Panc1 (cell line): ENCODE measurements around the gene NDUFAF4. TPM values are rescaled to one million over a fixed set of nuclear protein-coding genes. Genes with fewer than 3 reads are reported as not detected.
"Not testable (repeated sequence)": the region's sequence is repeated elsewhere in the genome, so short reads cannot be mapped to it uniquely, and the experiment has no call there.

Experiments
- ATAC-seq: fragments of 200-7000 bp; cut with Tn5 transposase; 2 replicates; pipeline ENCODE4 v1.9.1; 2020; ENCODE audit warnings: mild to moderate bottlenecking, moderate library complexity
- BruUV-seq: library from RNA; stranded (reverse); fragments of 400-500 nt; replicated peaks from 2 replicates; lab custom pipeline; 2021; lab: Mats Ljungman, UMichigan
- CTCF ChIA-PET: fragments of 300-600 bp; sonication (Branson Sonifier 250); formaldehyde crosslinking; loops from one replicate; lab custom pipeline; 2022; ENCODE audit warnings: antibody characterized with exemption; lab: Charles Lee
- POLR2A ChIA-PET: fragments of 300-600 bp; sonication (Branson Sonifier 250); formaldehyde crosslinking; loops from one replicate; lab custom pipeline; 2022; ENCODE audit warnings: antibody characterized with exemption; lab: Charles Lee
- DNase-seq: peaks from one replicate; pipeline ENCODE4 v3.0.0-alpha.2; 2010; ENCODE audit warnings: low read depth, low spot score
- H3K27ac ChIP-seq: 2 replicates; pipeline ENCODE4 v1.5.1; 2011; ENCODE audit warnings: mild to moderate bottlenecking, low read length, inconsistent platforms
- H3K27me3 ChIP-seq: fragments of 200-500 bp; sonication (Bioruptor generic); 2 replicates; pipeline ENCODE4 v1.6.0; 2014; ENCODE audit warnings: low read length, inconsistent platforms; ENCODE audit not compliant: control insufficient read depth, insufficient read depth
- H3K36me3 ChIP-seq: fragments of 200-500 bp; sonication (Bioruptor generic); 2 replicates; pipeline ENCODE4 v1.5.1; 2014; ENCODE audit warnings: inconsistent platforms, mild to moderate bottlenecking, low read length, moderate library complexity; ENCODE audit not compliant: control insufficient read depth, insufficient read depth
- H3K4me1 ChIP-seq: 2 replicates; pipeline ENCODE4 v1.5.1; 2011; ENCODE audit warnings: inconsistent platforms, mild to moderate bottlenecking, low read length, moderate library complexity; ENCODE audit not compliant: control insufficient read depth, insufficient read depth
- H3K4me3 ChIP-seq, 2 experiments: 2 replicates each; pipeline ENCODE4 v1.5.1; 2011 to 2012; ENCODE audit warnings: low read depth in 2 of 2, low read length in 2 of 2, mild to moderate bottlenecking in 2 of 2, inconsistent platforms in 1 of 2, moderate library complexity in 1 of 2
- H3K9me3 ChIP-seq: fragments of 200-500 bp; sonication (Bioruptor generic); 2 replicates; pipeline ENCODE4 v1.5.1; 2014; ENCODE audit warnings: low read depth, mild to moderate bottlenecking, inconsistent platforms, low read length, moderate library complexity; ENCODE audit not compliant: control insufficient read depth, insufficient read depth
- CTCF ChIP-seq: fragments of 450-650 bp; IDR thresholded peaks from 2 replicates; pipeline ENCODE4 v1.5.1; 2017; ENCODE audit warnings: mild to moderate bottlenecking
- POLR2AphosphoS5 ChIP-seq: IDR thresholded peaks from 2 replicates; pipeline ENCODE4 v1.6.1; 2012; ENCODE audit warnings: mild to moderate bottlenecking, low read depth, low read length, moderate library complexity
- SIN3A ChIP-seq: IDR thresholded peaks from 2 replicates; pipeline ENCODE4 v1.6.1; 2012; ENCODE audit warnings: low read depth, mild to moderate bottlenecking, low read length, moderate library complexity, borderline replicate concordance; ENCODE audit not compliant: insufficient read depth
- TCF7L2 ChIP-seq: IDR thresholded peaks from 2 replicates; pipeline ENCODE4 v1.6.1; 2011; ENCODE audit warnings: mild to moderate bottlenecking, low read depth, low read length, inconsistent platforms
- in situ Hi-C: cut with HindIII; loops from 2 replicates; pipeline ENCODE4 v1.10.0; 2016; ENCODE audit warnings: low sequenced_read_pairs, low pct_unique_long_range_greater_than_20kb
- intact Hi-C: fragments of 100-400 bp; cut with micrococcal nuclease; formaldehyde crosslinking; loops from one replicate; pipeline ENCODE4 v1.10.0; 2022; ENCODE audit not compliant: unreplicated experiment
- total RNA-seq: library from RNA; stranded (reverse); gene quantifications from one replicate; pipeline ENCODE4 v1.2.1, GENCODE V29; 2021; ENCODE audit not compliant: unreplicated experiment
- TF ChIP-seq, protein P1 (sequence below), 2 experiments: IDR thresholded peaks; 2 replicates each; pipeline ENCODE4 v1.6.1; 2011 to 2012; ENCODE audit warnings: low read depth in 2 of 2, control low read depth in 1 of 2, low read length in 1 of 2, mild to moderate bottlenecking in 1 of 2, moderate library complexity in 1 of 2; ENCODE audit not compliant: insufficient read depth in 1 of 2

NDUFAF4 gene
- total RNA-seq, 1 experiment from 2014 or later, result 42.0 TPM

DNA sequence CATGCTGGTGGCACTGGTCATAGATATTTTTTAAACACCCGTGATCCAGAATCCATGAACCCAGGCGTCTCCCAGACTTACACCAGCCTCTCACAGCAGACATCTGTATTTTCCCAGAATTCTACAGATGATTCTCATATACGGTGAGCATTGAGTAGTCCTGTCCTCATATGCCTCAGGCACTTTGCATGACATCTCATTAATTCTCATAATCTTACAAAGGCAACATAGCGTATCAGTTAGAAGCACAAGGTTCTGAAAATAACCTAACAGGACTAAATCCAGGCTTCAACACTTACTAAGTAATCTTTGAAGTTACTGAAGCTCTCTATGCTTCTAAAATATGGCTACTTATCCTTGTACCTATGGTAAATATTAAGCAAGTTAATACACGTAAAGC is 8.9 kb downstream of the NDUFAF4 start:
- DNase-seq (no peak), ATAC-seq (no peak)
- H3K4me3 ChIP-seq, result no peak overlapping the region
- H3K27ac ChIP-seq, result no peak overlapping the region
- TF ChIP-seq, protein P1, sequence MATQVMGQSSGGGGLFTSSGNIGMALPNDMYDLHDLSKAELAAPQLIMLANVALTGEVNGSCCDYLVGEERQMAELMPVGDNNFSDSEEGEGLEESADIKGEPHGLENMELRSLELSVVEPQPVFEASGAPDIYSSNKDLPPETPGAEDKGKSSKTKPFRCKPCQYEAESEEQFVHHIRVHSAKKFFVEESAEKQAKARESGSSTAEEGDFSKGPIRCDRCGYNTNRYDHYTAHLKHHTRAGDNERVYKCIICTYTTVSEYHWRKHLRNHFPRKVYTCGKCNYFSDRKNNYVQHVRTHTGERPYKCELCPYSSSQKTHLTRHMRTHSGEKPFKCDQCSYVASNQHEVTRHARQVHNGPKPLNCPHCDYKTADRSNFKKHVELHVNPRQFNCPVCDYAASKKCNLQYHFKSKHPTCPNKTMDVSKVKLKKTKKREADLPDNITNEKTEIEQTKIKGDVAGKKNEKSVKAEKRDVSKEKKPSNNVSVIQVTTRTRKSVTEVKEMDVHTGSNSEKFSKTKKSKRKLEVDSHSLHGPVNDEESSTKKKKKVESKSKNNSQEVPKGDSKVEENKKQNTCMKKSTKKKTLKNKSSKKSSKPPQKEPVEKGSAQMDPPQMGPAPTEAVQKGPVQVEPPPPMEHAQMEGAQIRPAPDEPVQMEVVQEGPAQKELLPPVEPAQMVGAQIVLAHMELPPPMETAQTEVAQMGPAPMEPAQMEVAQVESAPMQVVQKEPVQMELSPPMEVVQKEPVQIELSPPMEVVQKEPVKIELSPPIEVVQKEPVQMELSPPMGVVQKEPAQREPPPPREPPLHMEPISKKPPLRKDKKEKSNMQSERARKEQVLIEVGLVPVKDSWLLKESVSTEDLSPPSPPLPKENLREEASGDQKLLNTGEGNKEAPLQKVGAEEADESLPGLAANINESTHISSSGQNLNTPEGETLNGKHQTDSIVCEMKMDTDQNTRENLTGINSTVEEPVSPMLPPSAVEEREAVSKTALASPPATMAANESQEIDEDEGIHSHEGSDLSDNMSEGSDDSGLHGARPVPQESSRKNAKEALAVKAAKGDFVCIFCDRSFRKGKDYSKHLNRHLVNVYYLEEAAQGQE (IDR thresholded peaks at IDR 0.05; ENCODE audit: insufficient read depth in 1 of 2, low read depth in 2 of 2, low read length in 1 of 2), result no peak
- TF ChIP-seq CTCF, result no peak
- no peak for TF ChIP-seq SIN3A
- TF ChIP-seq TCF7L2, result no peak
- no peak for TF ChIP-seq POLR2AphosphoS5
- no peaks in the 10 kb centered on the region for H3K9me3 ChIP-seq
- H3K36me3 ChIP-seq, result peaks cover 24% of the 10 kb centered on the region
- in situ Hi-C loops, result no loop called here
- intact Hi-C loops, result no loop called here
- POLR2A ChIA-PET, result no interaction called here
- BruUV-seq, result no TSS peak
- no peaks in the 10 kb centered on the region for H3K4me1 ChIP-seq
- no peaks in the 10 kb centered on the region for H3K27me3 ChIP-seq
- CTCF ChIA-PET, result no interaction called here

- H3K36me3 ChIP-seq, result peaks cover 9% of the 10 kb centered on the region
- H3K4me1 ChIP-seq, result no peaks in the 10 kb centered on the region
- no peak for ATAC-seq
- ChIA-PET CTCF (no interaction called here), POLR2A (no interaction called here)
- TF ChIP-seq POLR2AphosphoS5 (no peak), TCF7L2 (no peak), SIN3A (no peak), CTCF (no peak)
- TF ChIP-seq, protein P1 (IDR thresholded peaks at IDR 0.05; ENCODE audit: insufficient read depth in 1 of 2, low read depth in 2 of 2, low read length in 1 of 2), result no peak
- no peaks in the 10 kb centered on the region for H3K9me3 ChIP-seq
- H3K27ac ChIP-seq, result no peak overlapping the region
- in situ Hi-C loops, result no loop called here
- BruUV-seq, result no TSS peak
- no peak for DNase-seq
- intact Hi-C loops, result no loop called here
- no peak overlapping the region for H3K4me3 ChIP-seq
- no peaks in the 10 kb centered on the region for H3K27me3 ChIP-seq
Observed at GRCh38 chr6:96886519-96886918, 11.2 kb downstream of the NDUFAF4 start.

DNA sequence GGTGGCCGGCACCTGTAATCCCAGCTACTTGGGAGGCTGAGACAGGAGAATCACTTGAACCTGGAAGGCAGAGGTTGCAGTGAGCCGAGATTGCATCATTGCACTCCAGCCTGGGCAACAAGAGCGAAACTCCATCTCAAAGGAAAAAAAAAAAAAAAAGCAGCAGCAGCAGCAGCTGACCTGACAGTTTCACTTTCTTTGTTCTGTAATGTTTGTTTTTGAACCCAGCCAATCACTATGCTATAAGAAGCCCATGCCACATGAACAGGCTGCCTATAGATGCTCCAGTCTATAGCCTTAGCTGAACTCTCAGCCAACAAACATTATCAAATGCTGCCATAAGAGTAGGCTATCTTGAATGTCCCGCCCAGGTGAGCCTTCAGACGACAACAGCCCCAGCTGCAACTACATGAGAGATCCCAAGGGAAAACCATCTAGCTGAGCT is 12.5 kb downstream of the NDUFAF4 start:
- DNase-seq, H3K4me1 ChIP-seq, H3K27me3 ChIP-seq, BruUV-seq, intact Hi-C loops, H3K36me3 ChIP-seq, in situ Hi-C loops, CTCF ChIA-PET, ATAC-seq, H3K27ac ChIP-seq, H3K9me3 ChIP-seq: not testable (repeated sequence)
- H3K4me3 ChIP-seq, result peak overlapping the region in 1 of 2 experiments; percentile 19; a peak in 1 of 4 replicates
- POLR2A ChIA-PET, result interaction anchor here (0.6 kb wide), 1 partner anchor 179 kb away, joined by 3 read pairs; no protein-coding TSS in a partner anchor
